Naive thymus-derived CD4-positive, alpha-beta T cell (primary cell): Measurements from ENCODE around the gene ERC1. TPM values are rescaled to one million over a fixed set of nuclear protein-coding genes. Genes with fewer than 3 reads are reported as not detected.

Source experiments
- ATAC-seq: fragments of 150-1000 bp; cut with Tn5 transposase; 2 replicates; pipeline ENCODE4 v1.10.0; 2021; ENCODE audit warnings: mild to moderate bottlenecking, moderate library complexity
- CTCF ChIA-PET: fragments of 350-600 bp; sonication (Branson Sonifier 250); formaldehyde crosslinking; loops from one replicate; lab custom pipeline; 2021; ENCODE audit warnings: antibody characterized with exemption; lab: Charles Lee
- POLR2A ChIA-PET: fragments of 350-600 bp; sonication (Branson Sonifier 250); formaldehyde crosslinking; loops from one replicate; lab custom pipeline; 2021; ENCODE audit warnings: antibody characterized with exemption, inconsistent platforms; lab: Charles Lee
- DNase-seq, 9 donors: peaks; one replicate each; pipeline versions ENCODE4 v3.0.0 to v3.0.0-alpha.2; 2020 to 2022; ENCODE audit warnings: mixed read lengths in 1 of 9
- H3K27ac ChIP-seq: one replicate; pipeline ENCODE4 v1.7.0; 2013; ENCODE audit warnings: mild to moderate bottlenecking, low read depth, low read length, moderate library complexity
- H3K27me3 ChIP-seq, 2 donors: one replicate each; pipeline ENCODE4 v1.7.0; 2013; ENCODE audit warnings: low read length in 2 of 2, mild to moderate bottlenecking in 2 of 2, moderate library complexity in 2 of 2; ENCODE audit not compliant: control insufficient read depth in 2 of 2, insufficient read depth in 2 of 2
- H3K36me3 ChIP-seq, 3 experiments: 1 replicate in 2 of 3; 2 replicates in 1 of 3; pipeline ENCODE4 v1.7.0; 2013; ENCODE audit warnings: low read length in 3 of 3, mild to moderate bottlenecking in 3 of 3, moderate library complexity in 1 of 3; ENCODE audit not compliant: insufficient read depth in 3 of 3, control insufficient read depth in 2 of 3
- H3K4me1 ChIP-seq, 2 donors: one replicate each; pipeline ENCODE4 v1.7.0; 2013; ENCODE audit warnings: low read length in 2 of 2, mild to moderate bottlenecking in 2 of 2, moderate library complexity in 1 of 2; ENCODE audit not compliant: control insufficient read depth in 2 of 2, insufficient read depth in 2 of 2
- H3K4me3 ChIP-seq: 2 replicates; pipeline ENCODE4 v1.7.0; 2013; ENCODE audit warnings: mild to moderate bottlenecking, low read length
- H3K9me3 ChIP-seq, 3 experiments: 1 replicate in 2 of 3; 2 replicates in 1 of 3; pipeline ENCODE4 v1.7.0; 2013; ENCODE audit warnings: low read length in 3 of 3; ENCODE audit not compliant: control insufficient read depth in 2 of 3
- H3K27ac Mint-ChIP-seq, 9 donors: one replicate each; pipeline ENCODE4 v1.8.0; 2020 to 2022; ENCODE audit warnings: mixed read lengths in 9 of 9, mild to moderate bottlenecking in 8 of 9, moderate library complexity in 5 of 9, inconsistent platforms in 2 of 9
- H3K27me3 Mint-ChIP-seq, 5 donors: one replicate each; pipeline ENCODE4 v1.8.0; 2021 to 2022; ENCODE audit warnings: mixed read lengths in 5 of 5, mild to moderate bottlenecking in 1 of 5
- H3K36me3 Mint-ChIP-seq, 5 donors: one replicate each; pipeline ENCODE4 v1.8.0; 2020 to 2022; ENCODE audit warnings: mixed read lengths in 5 of 5, mild to moderate bottlenecking in 3 of 5, inconsistent platforms in 1 of 5
- H3K4me1 Mint-ChIP-seq, 7 donors: one replicate each; pipeline ENCODE4 v1.8.0; 2020 to 2022; ENCODE audit warnings: mixed read lengths in 7 of 7, mild to moderate bottlenecking in 3 of 7, inconsistent platforms in 1 of 7
- H3K4me3 Mint-ChIP-seq, 10 donors: one replicate each; pipeline ENCODE4 v1.8.0; 2020 to 2022; ENCODE audit warnings: mild to moderate bottlenecking in 10 of 10, mixed read lengths in 10 of 10, moderate library complexity in 6 of 10, inconsistent platforms in 2 of 10
- H3K9me3 Mint-ChIP-seq, 11 donors: one replicate each; pipeline ENCODE4 v1.8.0; 2020 to 2022; ENCODE audit warnings: mixed read lengths in 11 of 11, mild to moderate bottlenecking in 4 of 11, inconsistent platforms in 1 of 11, moderate library complexity in 1 of 11
- intact Hi-C, 2 donors: fragments of 100-400 bp; cut with micrococcal nuclease; formaldehyde crosslinking; loops; one replicate each; pipeline ENCODE4 v1.15.1; 2023
- polyA plus RNA-seq, 2 donors: library from polyadenylated mRNA; unstranded; fragments of 300-500 nt; fragmentation: Illumina TruSeq; gene quantifications; one replicate each; pipeline ENCODE4 v1.2.3, GENCODE V29; 2021
- total RNA-seq, 6 experiments: library from RNA in 5 of 6; stranded (reverse) in 5 of 6; gene quantifications; 1 replicate in 5 of 6; 2 replicates in 1 of 6; pipeline ENCODE4 v1.2.3 and lab custom pipeline; 2021 to 2026

ERC1 gene
- total and polyA plus RNA-seq, 7 experiments from 2014 or later = 15.9 to 62.0 (median 51.5) TPM

DNA sequence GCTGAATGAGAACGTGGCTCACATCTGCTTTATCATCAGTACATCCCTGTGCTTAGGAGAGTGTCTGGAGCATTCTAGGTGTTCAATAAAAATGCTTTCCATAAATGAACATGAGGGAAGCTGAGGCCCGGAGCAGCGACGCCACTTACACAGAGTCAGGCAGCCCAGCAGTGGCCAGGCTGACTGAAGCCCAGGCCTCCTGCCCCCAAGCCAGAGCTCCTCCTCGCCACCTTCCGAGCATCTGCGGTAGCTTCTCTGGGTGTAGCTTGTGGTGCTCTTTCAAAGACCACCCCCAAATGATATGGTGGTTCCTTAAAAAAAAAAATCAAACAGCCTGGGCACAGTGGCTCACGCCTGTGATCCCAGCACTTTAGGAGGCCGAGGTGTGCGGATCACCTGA lies 514.6 kb downstream of the ERC1 start:
- peaks cover 0 to 11% of the 10 kb centered on the region in 2 donors for H3K4me1 ChIP-seq
- Mint-ChIP-seq H3K27me3 (peaks cover 4 to 36% (median 21%) of the 10 kb centered on the region in 5 donors), H3K4me3 (peak overlapping the region in 4 of 10 donors; percentile 48 to 86 (median 64)), H3K27ac (no peak overlapping the region), H3K36me3 (no peaks in the 10 kb centered on the region), H3K9me3 (no peaks in the 10 kb centered on the region), H3K4me1 (peaks cover 9 to 28% (median 16%) of the 10 kb centered on the region in 7 donors)
- no peaks in the 10 kb centered on the region for H3K27me3 ChIP-seq
- CTCF ChIA-PET = no interaction called here
- no peaks in the 10 kb centered on the region for H3K9me3 ChIP-seq
- POLR2A ChIA-PET = interaction anchor here (0.7 kb wide), 1 partner anchor 57 kb away, joined by 3 read pairs; no protein-coding TSS in a partner anchor
- H3K36me3 ChIP-seq = no peaks in the 10 kb centered on the region
- ATAC-seq (no peak), DNase-seq (no peak)
- H3K4me3 ChIP-seq = no peak overlapping the region
- H3K27ac ChIP-seq = no peak overlapping the region
- intact Hi-C loops = no loop called here

DNA sequence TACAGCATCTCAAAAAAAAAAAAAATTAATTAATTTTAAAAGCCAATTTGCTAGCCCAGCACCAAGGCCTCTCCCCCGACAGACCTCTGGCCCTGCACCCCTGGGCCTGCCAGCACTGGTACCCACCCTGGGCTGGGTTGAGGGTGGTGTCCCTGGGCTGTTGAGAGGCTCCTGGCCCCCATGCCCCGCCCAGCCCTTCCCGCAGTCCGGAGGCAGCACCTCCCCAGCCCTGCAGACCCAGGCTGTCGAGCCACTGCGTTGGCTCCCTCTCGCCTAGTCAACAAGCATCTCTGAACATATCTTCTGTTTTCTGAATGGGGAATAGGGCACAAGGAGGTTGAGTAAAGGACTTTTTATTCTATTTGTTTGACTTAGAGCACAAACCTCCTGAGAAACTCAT lies 516.3 kb downstream of the ERC1 start:
- ATAC-seq = no peak

DNA sequence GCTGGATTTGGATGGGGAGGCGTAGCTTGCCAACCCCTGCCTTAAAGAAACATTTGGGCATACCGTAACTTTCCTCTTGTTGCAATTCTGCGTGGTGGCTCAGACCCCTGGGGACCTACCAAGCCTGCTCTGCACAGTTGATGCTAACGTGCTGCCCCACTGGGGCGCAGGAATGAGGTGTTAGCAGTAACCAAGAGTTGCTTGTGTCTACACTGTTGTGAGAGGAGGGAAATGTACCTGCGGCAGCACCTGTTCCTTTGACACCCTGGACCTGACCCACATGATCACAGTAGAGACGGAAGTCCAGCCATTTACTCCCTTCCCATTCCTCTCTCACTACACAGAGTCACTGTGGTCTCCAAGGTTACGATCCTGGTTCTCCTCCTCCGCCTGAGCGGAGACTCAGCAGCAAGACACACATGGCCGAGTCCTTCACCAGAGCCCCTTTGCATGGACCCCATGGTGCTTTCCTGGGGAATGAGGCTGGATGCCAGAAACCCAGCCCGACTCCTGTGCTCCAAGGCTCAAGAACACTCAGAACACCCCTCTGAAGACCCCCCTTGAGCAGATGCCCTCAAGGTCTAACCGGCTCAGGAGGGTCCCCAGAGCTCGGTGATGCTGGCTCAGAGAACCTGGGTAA lies 518.5 kb downstream of the ERC1 start:
- H3K27me3 Mint-ChIP-seq = peaks cover 0 to 41% (median 9%) of the 10 kb centered on the region in 5 donors
- H3K4me1 Mint-ChIP-seq = peaks cover 3 to 12% (median 7%) of the 10 kb centered on the region in 7 donors
- intact Hi-C loops = no loop called here
- H3K4me3 Mint-ChIP-seq = no peak overlapping the region
- DNase-seq (peak in 1 of 9 donors; percentile 18), ATAC-seq (no peak)
- H3K9me3 Mint-ChIP-seq = peaks cover 0 to 3% (median 0%) of the 10 kb centered on the region in 11 donors
- no peak overlapping the region for H3K27ac Mint-ChIP-seq
- no peak overlapping the region for H3K27ac ChIP-seq
- no peaks in the 10 kb centered on the region for H3K9me3 ChIP-seq
- H3K36me3 ChIP-seq = no peaks in the 10 kb centered on the region
- H3K27me3 ChIP-seq = no peaks in the 10 kb centered on the region
- H3K36me3 Mint-ChIP-seq = no peaks in the 10 kb centered on the region
- H3K4me3 ChIP-seq = no peak overlapping the region
- CTCF ChIA-PET = no interaction called here
- H3K4me1 ChIP-seq = peaks cover 0 to 5% of the 10 kb centered on the region in 2 donors
- POLR2A ChIA-PET = no interaction called here

More for the DNA sequence above, 516.3 kb downstream of the ERC1 start:
- Histone ChIP-seq H3K27me3 (no peaks in the 10 kb centered on the region), H3K27ac (no peak overlapping the region), H3K4me3 (no peak overlapping the region), H3K4me1 (peaks cover 0 to 11% of the 10 kb centered on the region in 2 donors), H3K9me3 (no peaks in the 10 kb centered on the region), H3K36me3 (no peaks in the 10 kb centered on the region)
- H3K4me3 Mint-ChIP-seq = no peak overlapping the region
- intact Hi-C loops = no loop called here
- H3K27me3 Mint-ChIP-seq = peaks cover 4 to 48% (median 21%) of the 10 kb centered on the region in 5 donors
- H3K27ac Mint-ChIP-seq = no peak overlapping the region
- ChIA-PET CTCF (no interaction called here), POLR2A (no interaction called here)
- no peaks in the 10 kb centered on the region for H3K36me3 Mint-ChIP-seq
- H3K4me1 Mint-ChIP-seq = peaks cover 9 to 28% (median 16%) of the 10 kb centered on the region in 7 donors
- DNase-seq = no peak
- no peaks in the 10 kb centered on the region for H3K9me3 Mint-ChIP-seq

DNA sequence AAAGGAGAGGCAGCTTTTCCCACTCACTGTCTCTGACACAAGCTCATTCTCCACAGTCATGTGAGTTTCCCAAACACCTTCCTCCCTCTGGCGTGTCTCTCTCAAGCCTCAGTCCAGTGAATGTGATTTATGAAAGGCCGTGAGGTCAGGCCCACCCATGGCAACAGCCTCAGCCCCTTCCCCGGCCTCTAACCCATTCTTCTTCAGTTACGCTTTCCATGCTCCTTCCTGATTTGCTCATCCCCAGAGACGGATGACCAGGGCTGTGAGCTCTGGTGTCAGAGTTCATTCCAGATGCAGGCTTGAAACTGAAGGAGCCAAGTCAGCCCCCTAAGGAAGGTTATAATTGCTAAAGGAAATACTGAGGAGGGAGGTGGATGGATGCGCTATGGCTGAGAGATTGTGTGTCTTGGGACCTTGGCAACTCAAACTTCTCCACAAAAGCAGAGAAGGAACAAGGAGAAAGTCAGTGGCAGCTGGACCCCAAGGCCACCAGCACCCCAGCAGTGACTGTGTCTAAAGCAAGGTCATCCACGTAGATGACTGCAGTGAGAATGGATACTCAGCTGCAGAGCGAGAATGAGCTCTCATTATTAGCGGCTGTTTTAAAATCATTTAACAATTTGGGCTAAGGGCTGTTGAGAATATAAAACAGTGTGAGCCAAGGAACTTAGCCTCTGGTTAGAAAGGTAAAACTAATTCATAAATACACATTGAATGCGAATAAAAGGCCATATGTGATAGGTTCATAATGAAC lies 519.2 kb downstream of the ERC1 start:
- ChIA-PET POLR2A (no interaction called here), CTCF (no interaction called here)
- H3K4me1 ChIP-seq = no peaks in the 10 kb centered on the region

DNA sequence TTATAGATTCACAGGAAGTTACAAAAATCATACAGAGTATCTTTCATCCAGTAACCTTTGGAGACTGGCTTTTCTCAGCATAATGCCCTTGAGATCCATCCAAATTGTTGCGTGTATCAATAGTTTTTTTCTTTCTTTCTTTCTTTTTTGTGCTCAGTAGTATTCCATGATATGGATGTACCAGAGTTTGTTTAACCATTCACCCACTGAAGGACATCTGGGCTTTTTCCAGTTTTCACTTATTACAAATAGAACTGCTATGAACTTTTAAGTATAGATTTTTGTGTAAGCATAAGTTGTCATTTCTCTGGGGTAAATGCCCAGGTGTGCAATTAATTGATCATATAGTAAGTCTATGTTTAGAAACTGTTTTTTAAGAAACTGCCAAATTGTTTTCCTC lies 524.0 kb downstream of the ERC1 start:
- Histone ChIP-seq H3K27ac (no peak overlapping the region), H3K27me3 (no peaks in the 10 kb centered on the region), H3K36me3 (no peaks in the 10 kb centered on the region), H3K4me1 (no peaks in the 10 kb centered on the region), H3K9me3 (no peaks in the 10 kb centered on the region), H3K4me3 (no peak overlapping the region)
- peaks cover 7 to 63% (median 18%) of the 10 kb centered on the region in 5 donors for H3K27me3 Mint-ChIP-seq
- ChIA-PET POLR2A (no interaction called here), CTCF (no interaction called here)
- no peak for DNase-seq
- intact Hi-C loops = no loop called here
- H3K9me3 Mint-ChIP-seq = peaks cover 0 to 15% (median 4%) of the 10 kb centered on the region in 11 donors
- no peak for ATAC-seq
- no peaks in the 10 kb centered on the region for H3K4me1 Mint-ChIP-seq
- H3K4me3 Mint-ChIP-seq = no peak overlapping the region
- H3K27ac Mint-ChIP-seq = no peak overlapping the region
- H3K36me3 Mint-ChIP-seq = no peaks in the 10 kb centered on the region

More for the DNA sequence above, 519.2 kb downstream of the ERC1 start:
- Mint-ChIP-seq H3K27ac (no peak overlapping the region), H3K4me3 (no peak overlapping the region), H3K9me3 (peaks cover 0 to 6% (median 0%) of the 10 kb centered on the region in 11 donors), H3K36me3 (no peaks in the 10 kb centered on the region), H3K27me3 (peaks cover 0 to 41% (median 4%) of the 10 kb centered on the region in 5 donors), H3K4me1 (peaks cover 0 to 5% (median under 1%) of the 10 kb centered on the region in 7 donors)
- no peak overlapping the region for H3K27ac ChIP-seq
- H3K4me3 ChIP-seq = no peak overlapping the region
- H3K36me3 ChIP-seq = no peaks in the 10 kb centered on the region
- ATAC-seq = no peak
- no peak for DNase-seq
- intact Hi-C loops = no loop called here
- H3K27me3 ChIP-seq = no peaks in the 10 kb centered on the region
- H3K9me3 ChIP-seq = no peaks in the 10 kb centered on the region

DNA sequence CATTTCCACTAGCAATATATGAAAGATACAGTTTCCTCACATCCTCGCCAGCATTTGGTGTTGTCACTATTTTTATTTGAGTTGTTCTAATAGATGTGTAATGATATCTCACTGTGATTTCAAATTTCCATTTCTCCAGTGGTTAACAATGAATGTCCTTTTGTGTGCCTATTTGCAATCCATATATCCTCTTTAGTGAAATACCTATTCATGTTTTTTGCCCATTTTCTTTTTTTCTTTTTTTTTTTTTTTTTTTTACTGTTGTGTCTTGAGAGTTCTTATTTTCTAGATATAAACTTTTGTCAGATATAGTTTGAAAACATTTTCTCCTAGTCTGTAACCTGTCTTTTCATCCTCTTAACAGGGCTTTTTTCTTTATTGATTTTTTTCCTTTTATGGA lies 524.4 kb downstream of the ERC1 start:
- ChIA-PET POLR2A (no interaction called here), CTCF (no interaction called here)
- ATAC-seq (no peak), DNase-seq (no peak)
- Histone ChIP-seq H3K4me1 (no peaks in the 10 kb centered on the region), H3K36me3 (no peaks in the 10 kb centered on the region), H3K27ac (no peak overlapping the region), H3K9me3 (no peaks in the 10 kb centered on the region), H3K4me3 (no peak overlapping the region), H3K27me3 (no peaks in the 10 kb centered on the region)
- Mint-ChIP-seq H3K36me3 (no peaks in the 10 kb centered on the region), H3K27ac (no peak overlapping the region), H3K4me3 (no peak overlapping the region), H3K27me3 (peaks cover 7 to 64% (median 15%) of the 10 kb centered on the region in 5 donors), H3K4me1 (no peaks in the 10 kb centered on the region), H3K9me3 (peaks cover 0 to 15% (median 4%) of the 10 kb centered on the region in 11 donors)
- intact Hi-C loops = no loop called here
